Hematopoietic multipotent progenitor cell (in vitro differentiated cells): Measurements from ENCODE around the gene TANC1. TPM values are rescaled to one million over a fixed set of nuclear protein-coding genes. Genes with fewer than 3 reads are reported as not detected.
A peak's percentile ranks its signal among the peaks of the same experiment; 100 is the strongest.

Experiments used
- DNase-seq, 3 donors: peaks; one replicate each; pipeline ENCODE4 v3.0.0-alpha.2; 2011 to 2015; ENCODE audit warnings: low read depth in 2 of 3, low spot score in 2 of 3
- total RNA-seq: library from RNA; depleted of rRNA; stranded (reverse); fragments of >200 nt; gene quantifications from one replicate; pipeline ENCODE4 v1.2.3, GENCODE V29; 2012

The TANC1 gene
- total RNA-seq, 1 donor = 7.3 TPM

DNA sequence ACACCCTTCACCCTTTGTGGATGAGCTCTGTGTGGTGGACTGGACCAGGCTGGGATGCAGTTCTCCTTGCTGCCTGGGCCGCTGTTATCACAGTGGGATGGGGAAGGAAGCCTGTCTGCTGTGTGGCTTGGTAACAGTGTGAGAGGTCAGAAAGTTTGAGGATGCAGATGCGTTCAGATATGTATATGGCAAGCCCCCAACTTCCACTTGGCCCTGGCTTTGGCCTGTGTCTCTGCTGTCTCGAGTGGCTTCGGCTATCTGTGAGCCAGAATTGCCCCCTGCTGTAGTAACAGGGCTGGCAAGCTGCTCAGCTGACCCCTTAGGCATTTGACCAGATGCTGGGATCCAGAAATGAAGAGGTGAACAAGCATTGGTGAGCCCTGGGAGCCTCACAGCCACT is 211.3 kb downstream of the TANC1 start:
- no peak for DNase-seq

- DNase-seq = no peak
Observed at GRCh38 chr2:159183346-159183745, 214.9 kb downstream of the TANC1 start.

GRCh38 chr2:159185401-159186130 is 217.1 kb downstream of the TANC1 start:
- peak in 2 of 3 donors; percentile 61 to 82 for DNase-seq

GRCh38 chr2:159186462-159186861 is 218.0 kb downstream of the TANC1 start:
- DNase-seq = no peak

DNA sequence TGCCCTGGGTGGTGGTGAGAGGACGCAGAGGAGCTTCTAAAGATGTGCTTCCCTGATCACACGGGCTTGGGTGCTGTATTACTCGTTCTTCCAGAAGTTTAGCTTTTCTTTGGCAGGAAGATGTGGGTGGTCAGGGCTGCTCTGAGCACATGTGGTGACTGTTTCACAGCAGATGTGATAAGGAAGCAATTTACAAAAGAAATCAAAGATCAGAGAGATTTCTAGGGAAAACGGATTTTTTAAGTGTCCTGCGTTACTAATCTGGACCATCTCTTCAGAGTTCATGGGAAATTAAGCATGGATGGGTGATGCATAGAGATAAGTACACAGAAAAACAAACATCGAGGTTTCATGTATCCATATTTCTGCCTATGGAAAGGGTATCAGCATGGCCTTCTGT is 218.7 kb downstream of the TANC1 start:
- DNase-seq = no peak

DNA sequence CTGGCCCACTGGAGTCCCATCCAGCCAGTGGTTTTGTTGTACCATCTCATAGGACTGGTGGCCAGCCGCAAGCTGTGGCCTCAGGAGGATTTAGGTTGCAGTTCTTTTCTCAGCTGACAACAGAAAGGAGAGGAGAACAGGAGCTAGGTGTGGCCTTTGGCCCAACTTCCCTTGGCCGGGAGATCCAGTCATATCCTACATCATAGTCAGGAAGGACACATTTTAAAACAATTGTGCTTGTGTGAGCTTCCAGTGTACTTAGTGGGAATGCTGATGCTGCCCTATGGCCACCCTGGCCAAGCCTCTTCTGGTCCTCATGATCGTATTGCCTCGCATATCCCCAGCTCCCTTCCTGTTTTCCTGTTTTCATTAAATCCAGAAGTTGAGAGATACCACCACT is 220.0 kb downstream of the TANC1 start:
- no peak for DNase-seq

GRCh38 chr2:159192371-159192918 is 224.0 kb downstream of the TANC1 start:
- DNase-seq = no peak

- no peak for DNase-seq
Observed at GRCh38 chr2:159193791-159194190, 225.4 kb downstream of the TANC1 start.

GRCh38 chr2:159194241-159194640 is 225.8 kb downstream of the TANC1 start:
- DNase-seq = no peak

GRCh38 chr2:159195697-159196096 is 227.3 kb downstream of the TANC1 start:
- no peak for DNase-seq

DNA sequence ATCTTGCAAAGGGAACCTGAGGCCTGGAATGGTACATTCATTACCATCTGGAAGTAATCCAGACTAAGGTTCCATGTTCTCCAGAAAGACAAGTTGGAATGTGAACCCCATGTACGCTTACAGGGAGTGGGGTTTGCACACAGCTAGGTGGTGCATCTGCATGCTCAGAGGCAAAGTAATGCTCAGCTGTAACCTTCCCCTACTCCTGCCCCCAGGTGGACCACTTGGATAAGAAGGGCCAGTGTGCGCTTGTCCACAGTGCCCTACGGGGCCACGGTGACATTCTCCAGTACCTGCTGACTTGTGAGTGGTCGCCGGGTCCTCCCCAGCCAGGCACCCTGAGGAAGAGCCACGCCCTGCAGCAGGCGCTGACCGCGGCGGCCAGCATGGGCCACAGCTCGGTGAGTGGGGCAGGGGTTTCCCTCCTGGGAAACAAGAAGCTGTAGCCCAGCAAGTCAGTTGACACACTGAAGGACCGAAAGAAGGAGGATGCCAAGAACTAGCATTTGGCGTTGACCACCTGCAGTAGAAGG is 228.0 kb downstream of the TANC1 start:
- DNase-seq = no peak

GRCh38 chr2:159199236-159199635 is 230.8 kb downstream of the TANC1 start:
- DNase-seq = no peak

- no peak for DNase-seq
Observed at GRCh38 chr2:159199761-159200465, 231.5 kb downstream of the TANC1 start.

DNA sequence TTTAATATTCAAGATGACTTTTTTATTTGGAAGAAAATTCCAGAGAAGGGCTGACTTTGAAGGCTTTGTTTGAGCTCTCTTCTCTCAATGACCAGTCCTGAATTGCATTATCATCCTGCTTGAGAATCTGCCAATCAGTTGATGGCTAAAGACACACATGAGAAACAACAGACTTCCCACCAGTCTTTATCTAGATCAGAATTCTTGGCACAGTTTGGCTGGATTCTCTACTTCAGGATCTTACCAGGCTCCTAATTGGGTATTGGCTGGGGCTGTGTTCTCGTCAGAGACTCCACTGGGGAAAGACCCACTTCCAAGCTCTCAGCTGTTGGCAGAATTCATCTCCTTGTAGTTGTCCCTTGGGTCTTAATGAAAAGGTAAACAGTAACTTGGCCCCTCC is 232.1 kb downstream of the TANC1 start:
- no peak for DNase-seq

DNA sequence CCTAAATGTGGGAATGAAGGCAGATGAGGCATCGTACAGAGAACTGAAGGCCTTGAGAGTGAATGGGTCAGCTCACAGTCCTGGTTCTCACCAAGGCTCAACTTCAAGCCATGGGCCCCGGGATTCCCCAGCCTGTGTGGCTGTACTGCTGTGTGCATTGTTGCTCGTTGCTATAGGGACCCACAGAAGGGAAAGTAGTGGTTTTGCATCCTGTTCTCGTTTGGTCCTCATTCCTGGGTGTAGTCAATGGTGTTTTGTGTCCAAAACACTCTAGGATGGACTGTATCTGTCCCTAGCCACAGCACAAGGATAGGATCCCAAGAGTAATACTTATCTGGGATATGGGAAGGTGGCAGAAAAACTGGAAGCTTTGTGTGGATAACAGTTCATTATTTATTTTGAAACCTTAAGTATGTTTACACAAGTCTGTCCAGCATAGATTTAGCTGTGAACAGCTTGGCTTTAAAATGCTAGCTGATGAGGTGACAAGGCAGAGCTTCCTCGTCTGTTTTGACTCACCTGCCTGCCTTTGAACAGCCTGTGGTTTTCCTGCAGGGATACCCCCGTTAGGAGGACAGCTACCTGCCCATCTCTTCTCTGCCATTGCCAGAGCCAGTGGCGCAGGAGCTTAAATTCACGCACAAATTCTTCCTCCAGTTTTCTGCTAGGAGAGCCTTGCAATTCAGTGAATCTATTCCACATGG is 233.1 kb downstream of the TANC1 start:
- peak in 2 of 3 donors; percentile 5 to 12 for DNase-seq

- DNase-seq = no peak
Observed at GRCh38 chr2:159202568-159203071, 234.2 kb downstream of the TANC1 start.

- no peak for DNase-seq
Observed at GRCh38 chr2:159204381-159205144, 236.1 kb downstream of the TANC1 start.

GRCh38 chr2:159206736-159207380 is 238.4 kb downstream of the TANC1 start:
- no peak for DNase-seq

- DNase-seq = no peak
Observed at GRCh38 chr2:159208438-159208837, 240.0 kb downstream of the TANC1 start.
